Calu3 (cell line): ENCODE results near the gene DNAH1. TPM values are rescaled to one million over a fixed set of nuclear protein-coding genes. Genes with fewer than 3 reads are reported as not detected.

ENCODE experiments used
- BruUV-seq: library from RNA; stranded (reverse); fragments of 400-500 nt; replicated peaks from 2 replicates; lab custom pipeline; 2021; lab: Mats Ljungman, UMichigan
- CTCF ChIA-PET: fragments of 300-600 bp; sonication (Branson Sonifier 250); formaldehyde crosslinking; loops from one replicate; lab custom pipeline; 2022; ENCODE audit warnings: antibody characterized with exemption; lab: Charles Lee
- DNase-seq: peaks from one replicate; pipeline ENCODE4 v3.0.0; 2022
- H3K27ac Mint-ChIP-seq: one replicate; pipeline ENCODE4 v1.8.0; 2022; ENCODE audit warnings: mixed read lengths; ENCODE audit not compliant: unreplicated experiment
- H3K27me3 Mint-ChIP-seq: one replicate; pipeline ENCODE4 v1.8.0; 2022; ENCODE audit warnings: mixed read lengths; ENCODE audit not compliant: unreplicated experiment
- H3K36me3 Mint-ChIP-seq: one replicate; pipeline ENCODE4 v1.8.0; 2022; ENCODE audit warnings: mild to moderate bottlenecking, moderate library complexity, mixed read lengths; ENCODE audit not compliant: insufficient read depth, unreplicated experiment
- H3K4me1 Mint-ChIP-seq: one replicate; pipeline ENCODE4 v1.8.0; 2022; ENCODE audit warnings: mild to moderate bottlenecking, low read depth, mixed read lengths; ENCODE audit not compliant: unreplicated experiment
- H3K4me3 Mint-ChIP-seq: one replicate; pipeline ENCODE4 v1.8.0; 2022; ENCODE audit warnings: mild to moderate bottlenecking, low read depth, moderate library complexity, mixed read lengths; ENCODE audit not compliant: unreplicated experiment
- H3K9me3 Mint-ChIP-seq: one replicate; pipeline ENCODE4 v1.8.0; 2022; ENCODE audit warnings: low read depth, mixed read lengths; ENCODE audit not compliant: unreplicated experiment
- intact Hi-C: fragments of 100-400 bp; cut with micrococcal nuclease; formaldehyde crosslinking; loops from one replicate; pipeline ENCODE4 v1.10.0; 2022; ENCODE audit not compliant: unreplicated experiment
- total RNA-seq: library from RNA; stranded (reverse); gene quantifications from 2 replicates; pipeline ENCODE4 v1.2.3, GENCODE V29; 2022
- TF ChIP-seq, protein P1 (sequence below): fragments of 200-600 bp; IDR thresholded peaks from one replicate; pipeline ENCODE4 v1.8.0; 2022; ENCODE audit warnings: antibody characterized with exemption; ENCODE audit not compliant: unreplicated experiment

DNAH1 gene
- total RNA-seq, 1 experiment from 2014 or later: 13.1 TPM

GRCh38 chr3:52434491-52435115 is 118.5 kb downstream of the DNAH1 start:
- Mint-ChIP-seq H3K27ac (no peak overlapping the region), H3K27me3 (peaks cover 47% of the 10 kb centered on the region), H3K36me3 (no peaks in the 10 kb centered on the region), H3K9me3 (no peaks in the 10 kb centered on the region), H3K4me3 (no peak overlapping the region), H3K4me1 (no peaks in the 10 kb centered on the region)
- intact Hi-C loops: no loop called here
- TF ChIP-seq, protein P1, sequence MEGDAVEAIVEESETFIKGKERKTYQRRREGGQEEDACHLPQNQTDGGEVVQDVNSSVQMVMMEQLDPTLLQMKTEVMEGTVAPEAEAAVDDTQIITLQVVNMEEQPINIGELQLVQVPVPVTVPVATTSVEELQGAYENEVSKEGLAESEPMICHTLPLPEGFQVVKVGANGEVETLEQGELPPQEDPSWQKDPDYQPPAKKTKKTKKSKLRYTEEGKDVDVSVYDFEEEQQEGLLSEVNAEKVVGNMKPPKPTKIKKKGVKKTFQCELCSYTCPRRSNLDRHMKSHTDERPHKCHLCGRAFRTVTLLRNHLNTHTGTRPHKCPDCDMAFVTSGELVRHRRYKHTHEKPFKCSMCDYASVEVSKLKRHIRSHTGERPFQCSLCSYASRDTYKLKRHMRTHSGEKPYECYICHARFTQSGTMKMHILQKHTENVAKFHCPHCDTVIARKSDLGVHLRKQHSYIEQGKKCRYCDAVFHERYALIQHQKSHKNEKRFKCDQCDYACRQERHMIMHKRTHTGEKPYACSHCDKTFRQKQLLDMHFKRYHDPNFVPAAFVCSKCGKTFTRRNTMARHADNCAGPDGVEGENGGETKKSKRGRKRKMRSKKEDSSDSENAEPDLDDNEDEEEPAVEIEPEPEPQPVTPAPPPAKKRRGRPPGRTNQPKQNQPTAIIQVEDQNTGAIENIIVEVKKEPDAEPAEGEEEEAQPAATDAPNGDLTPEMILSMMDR: no peak
- CTCF ChIA-PET: no interaction called here
- no TSS peak for BruUV-seq
- no peak for DNase-seq

- TF ChIP-seq, protein P1: no peak
- H3K4me1 Mint-ChIP-seq: no peaks in the 10 kb centered on the region
- H3K27ac Mint-ChIP-seq: no peak overlapping the region
- CTCF ChIA-PET: interaction anchor here (1.1 kb wide), 1 partner anchor 13 kb away, joined by 3 read pairs; no protein-coding TSS in a partner anchor
- BruUV-seq: no TSS peak
- peaks cover 47% of the 10 kb centered on the region for H3K27me3 Mint-ChIP-seq
- DNase-seq: no peak
- intact Hi-C loops: no loop called here
- H3K36me3 Mint-ChIP-seq: no peaks in the 10 kb centered on the region
- H3K4me3 Mint-ChIP-seq: no peak overlapping the region
- H3K9me3 Mint-ChIP-seq: no peaks in the 10 kb centered on the region
Measured at GRCh38 chr3:52435246-52436101, 119.4 kb downstream of the DNAH1 start.

DNA sequence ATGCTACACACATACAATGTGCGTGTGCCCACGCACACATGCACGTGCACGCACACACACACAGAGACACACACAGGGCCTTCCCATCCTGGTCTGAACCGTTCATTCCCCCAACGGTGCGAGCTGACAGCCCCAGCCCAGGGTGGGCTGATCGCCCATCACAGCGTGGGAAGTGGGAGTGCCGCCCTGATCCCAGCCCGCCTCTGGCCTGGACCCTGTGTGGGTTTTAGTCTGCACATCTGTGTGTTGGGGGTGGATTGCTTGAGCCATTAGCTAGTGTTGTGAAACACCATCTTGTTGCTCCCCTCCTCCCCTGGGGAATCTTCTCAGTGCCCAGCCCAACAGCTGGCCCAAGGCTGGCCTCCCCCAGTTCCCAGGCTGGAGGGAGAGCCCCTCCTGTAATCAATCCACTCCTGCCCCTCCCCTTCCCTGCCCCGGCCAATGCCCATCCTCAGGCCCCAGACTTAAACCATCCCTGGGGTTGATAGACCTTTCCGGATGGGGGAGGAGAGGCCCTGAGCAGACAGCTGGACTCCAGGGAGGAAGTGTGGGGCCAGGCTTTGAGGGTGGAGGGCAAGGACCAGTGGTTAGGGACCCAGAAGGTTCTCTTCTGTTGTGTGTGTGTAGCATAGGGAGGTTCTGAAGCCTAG is 120.5 kb downstream of the DNAH1 start:
- Mint-ChIP-seq H3K27ac (no peak overlapping the region), H3K4me3 (no peak overlapping the region), H3K4me1 (no peaks in the 10 kb centered on the region), H3K36me3 (no peaks in the 10 kb centered on the region), H3K27me3 (peaks cover 44% of the 10 kb centered on the region), H3K9me3 (no peaks in the 10 kb centered on the region)
- TF ChIP-seq, protein P1: no peak
- CTCF ChIA-PET: no interaction called here
- intact Hi-C loops: no loop called here
- no peak for DNase-seq
- BruUV-seq: no TSS peak

- CTCF ChIA-PET: no interaction called here
- TF ChIP-seq, protein P1: no peak
- Mint-ChIP-seq H3K27me3 (peaks cover 35% of the 10 kb centered on the region), H3K4me1 (no peaks in the 10 kb centered on the region), H3K36me3 (no peaks in the 10 kb centered on the region), H3K9me3 (no peaks in the 10 kb centered on the region), H3K27ac (no peak overlapping the region), H3K4me3 (no peak overlapping the region)
- BruUV-seq: no TSS peak
- no peak for DNase-seq
- intact Hi-C loops: no loop called here
Measured at GRCh38 chr3:52437326-52438103, 121.4 kb downstream of the DNAH1 start.
